WTC11 (cell line): ENCODE results near the gene CCNL1.

Experiments
- CTCF ChIP-seq: fragments of 200-600 bp; IDR thresholded peaks from 2 replicates; pipeline ENCODE4 v1.8.0; 2022; ENCODE audit warnings: antibody characterized with exemption
- E2F4 ChIP-seq: sonication (generic); formaldehyde crosslinking; IDR thresholded peaks from 2 replicates; pipeline ENCODE4 v1.8.1; 2022; ENCODE audit warnings: low read depth, mild to moderate bottlenecking, moderate library complexity, missing genetic modification reagents, borderline replicate concordance
- ELF4 ChIP-seq: sonication (generic); formaldehyde crosslinking; IDR thresholded peaks from 2 replicates; pipeline ENCODE4 v1.8.1; 2022; ENCODE audit warnings: low read depth, mild to moderate bottlenecking, moderate library complexity, missing genetic modification reagents
- MYBL2 ChIP-seq: sonication (generic); formaldehyde crosslinking; IDR thresholded peaks from 2 replicates; pipeline ENCODE4 v1.8.1; 2023; ENCODE audit warnings: mild to moderate bottlenecking, moderate library complexity, missing genetic modification reagents
- NFYB ChIP-seq: sonication (generic); formaldehyde crosslinking; conservative IDR thresholded peaks from 2 replicates; pipeline ENCODE4 v1.8.0; 2022; ENCODE audit warnings: low read depth, missing genetic modification reagents
- NR3C1 ChIP-seq: sonication (generic); formaldehyde crosslinking; conservative IDR thresholded peaks from 2 replicates; pipeline ENCODE4 v1.8.1; 2023; ENCODE audit warnings: low read depth, mild to moderate bottlenecking, missing genetic modification reagents
- TEAD4 ChIP-seq: sonication (generic); formaldehyde crosslinking; IDR thresholded peaks from 2 replicates; pipeline ENCODE4 v1.8.0; 2022; ENCODE audit warnings: mild to moderate bottlenecking, missing genetic modification reagents
- ZNF263 ChIP-seq: sonication (generic); formaldehyde crosslinking; IDR thresholded peaks from 2 replicates; pipeline ENCODE4 v1.8.1; 2022; ENCODE audit warnings: low read depth, mild to moderate bottlenecking, moderate library complexity, missing genetic modification reagents
- ZNF416 ChIP-seq: fragments of 250-450 bp; sonication (Bioruptor Pico); IDR thresholded peaks from 2 replicates; pipeline ENCODE4 v1.9.0; 2021; ENCODE audit warnings: mild to moderate bottlenecking, inconsistent platforms
- TF ChIP-seq, protein P1 (sequence below): sonication (generic); formaldehyde crosslinking; IDR thresholded peaks from 2 replicates; pipeline ENCODE4 v1.8.1; 2022; ENCODE audit warnings: low read depth, missing genetic modification reagents, borderline replicate concordance
- TF ChIP-seq, protein P2 (sequence below): sonication (generic); formaldehyde crosslinking; IDR thresholded peaks from 2 replicates; pipeline ENCODE4 v1.8.1; 2023; ENCODE audit warnings: mild to moderate bottlenecking, missing genetic modification reagents
- TF ChIP-seq, protein P3 (sequence below): sonication (generic); formaldehyde crosslinking; conservative IDR thresholded peaks from 2 replicates; pipeline ENCODE4 v1.8.1; 2022; ENCODE audit warnings: mild to moderate bottlenecking, missing genetic modification reagents

GRCh38 chr3:157128771-157129681, 30.9 kb downstream of the CCNL1 start:
- TF ChIP-seq CTCF (no peak), E2F4 (CRISPR knock-in tag) (no peak), ELF4 (no peak), ZNF416 (no peak), NR3C1 (CRISPR knock-in tag) (no peak), TEAD4 (CRISPR knock-in tag) (no peak), MYBL2 (CRISPR knock-in tag) (no peak), ZNF263 (CRISPR knock-in tag) (no peak), NFYB (no peak)
- TF ChIP-seq, protein P1, sequence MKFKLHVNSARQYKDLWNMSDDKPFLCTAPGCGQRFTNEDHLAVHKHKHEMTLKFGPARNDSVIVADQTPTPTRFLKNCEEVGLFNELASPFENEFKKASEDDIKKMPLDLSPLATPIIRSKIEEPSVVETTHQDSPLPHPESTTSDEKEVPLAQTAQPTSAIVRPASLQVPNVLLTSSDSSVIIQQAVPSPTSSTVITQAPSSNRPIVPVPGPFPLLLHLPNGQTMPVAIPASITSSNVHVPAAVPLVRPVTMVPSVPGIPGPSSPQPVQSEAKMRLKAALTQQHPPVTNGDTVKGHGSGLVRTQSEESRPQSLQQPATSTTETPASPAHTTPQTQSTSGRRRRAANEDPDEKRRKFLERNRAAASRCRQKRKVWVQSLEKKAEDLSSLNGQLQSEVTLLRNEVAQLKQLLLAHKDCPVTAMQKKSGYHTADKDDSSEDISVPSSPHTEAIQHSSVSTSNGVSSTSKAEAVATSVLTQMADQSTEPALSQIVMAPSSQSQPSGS (CRISPR knock-in tag) = no peak
- TF ChIP-seq, protein P2, sequence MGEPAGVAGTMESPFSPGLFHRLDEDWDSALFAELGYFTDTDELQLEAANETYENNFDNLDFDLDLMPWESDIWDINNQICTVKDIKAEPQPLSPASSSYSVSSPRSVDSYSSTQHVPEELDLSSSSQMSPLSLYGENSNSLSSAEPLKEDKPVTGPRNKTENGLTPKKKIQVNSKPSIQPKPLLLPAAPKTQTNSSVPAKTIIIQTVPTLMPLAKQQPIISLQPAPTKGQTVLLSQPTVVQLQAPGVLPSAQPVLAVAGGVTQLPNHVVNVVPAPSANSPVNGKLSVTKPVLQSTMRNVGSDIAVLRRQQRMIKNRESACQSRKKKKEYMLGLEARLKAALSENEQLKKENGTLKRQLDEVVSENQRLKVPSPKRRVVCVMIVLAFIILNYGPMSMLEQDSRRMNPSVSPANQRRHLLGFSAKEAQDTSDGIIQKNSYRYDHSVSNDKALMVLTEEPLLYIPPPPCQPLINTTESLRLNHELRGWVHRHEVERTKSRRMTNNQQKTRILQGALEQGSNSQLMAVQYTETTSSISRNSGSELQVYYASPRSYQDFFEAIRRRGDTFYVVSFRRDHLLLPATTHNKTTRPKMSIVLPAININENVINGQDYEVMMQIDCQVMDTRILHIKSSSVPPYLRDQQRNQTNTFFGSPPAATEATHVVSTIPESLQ (CRISPR knock-in tag) = no peak
- TF ChIP-seq, protein P3, sequence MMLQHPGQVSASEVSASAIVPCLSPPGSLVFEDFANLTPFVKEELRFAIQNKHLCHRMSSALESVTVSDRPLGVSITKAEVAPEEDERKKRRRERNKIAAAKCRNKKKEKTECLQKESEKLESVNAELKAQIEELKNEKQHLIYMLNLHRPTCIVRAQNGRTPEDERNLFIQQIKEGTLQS = no peak
